ENCODE data around the gene CARD11.

DNA sequence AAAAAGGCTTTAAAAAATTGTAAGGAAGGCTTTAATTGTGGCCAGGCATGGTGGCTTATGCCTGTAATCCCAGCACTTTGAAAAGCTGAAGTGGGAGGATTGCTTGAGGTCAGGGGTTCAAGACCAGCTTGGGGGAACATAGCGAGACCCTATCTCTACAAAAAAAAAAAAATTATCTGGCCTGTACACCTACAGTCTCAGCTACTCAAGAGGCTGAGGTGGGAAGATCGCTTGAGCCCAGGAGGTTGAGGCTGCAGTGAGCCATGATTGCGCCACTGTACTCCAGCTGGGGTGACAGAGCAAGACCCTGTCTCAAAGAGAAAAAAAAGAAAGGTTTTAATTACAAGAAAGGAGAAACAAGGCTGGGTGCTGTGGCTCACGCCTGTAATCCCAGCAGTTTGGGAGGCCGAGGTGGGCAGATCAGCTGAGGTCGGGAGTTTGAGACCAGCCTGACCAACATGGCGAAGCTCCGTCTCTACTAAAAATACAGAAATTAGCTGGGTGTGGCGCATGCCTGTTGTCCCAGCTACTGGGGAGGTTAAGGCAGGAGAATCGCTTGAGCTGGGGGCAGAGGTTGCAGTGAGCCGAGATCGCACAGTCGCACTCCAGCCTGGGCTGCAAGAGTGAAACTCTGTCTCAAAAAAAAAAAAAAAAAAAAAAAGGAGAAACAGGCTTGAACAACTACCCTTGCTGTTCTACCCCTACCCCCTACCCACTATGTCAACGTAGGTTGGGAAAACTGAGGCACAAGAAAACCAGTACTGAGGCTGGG, 83.7 kb downstream of the CARD11 start:
- no peak for TF ChIP-seq POLR2A (IDR thresholded peaks at IDR 0.05)
- TF ChIP-seq, protein P1, sequence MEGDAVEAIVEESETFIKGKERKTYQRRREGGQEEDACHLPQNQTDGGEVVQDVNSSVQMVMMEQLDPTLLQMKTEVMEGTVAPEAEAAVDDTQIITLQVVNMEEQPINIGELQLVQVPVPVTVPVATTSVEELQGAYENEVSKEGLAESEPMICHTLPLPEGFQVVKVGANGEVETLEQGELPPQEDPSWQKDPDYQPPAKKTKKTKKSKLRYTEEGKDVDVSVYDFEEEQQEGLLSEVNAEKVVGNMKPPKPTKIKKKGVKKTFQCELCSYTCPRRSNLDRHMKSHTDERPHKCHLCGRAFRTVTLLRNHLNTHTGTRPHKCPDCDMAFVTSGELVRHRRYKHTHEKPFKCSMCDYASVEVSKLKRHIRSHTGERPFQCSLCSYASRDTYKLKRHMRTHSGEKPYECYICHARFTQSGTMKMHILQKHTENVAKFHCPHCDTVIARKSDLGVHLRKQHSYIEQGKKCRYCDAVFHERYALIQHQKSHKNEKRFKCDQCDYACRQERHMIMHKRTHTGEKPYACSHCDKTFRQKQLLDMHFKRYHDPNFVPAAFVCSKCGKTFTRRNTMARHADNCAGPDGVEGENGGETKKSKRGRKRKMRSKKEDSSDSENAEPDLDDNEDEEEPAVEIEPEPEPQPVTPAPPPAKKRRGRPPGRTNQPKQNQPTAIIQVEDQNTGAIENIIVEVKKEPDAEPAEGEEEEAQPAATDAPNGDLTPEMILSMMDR (IDR thresholded peaks at IDR 0.05) = no peak

All from ovary (tissue), 3 donors.